GM10266 (cell line): ENCODE results near the gene RBL2.

ENCODE experiments used
- DNase-seq: peaks from one replicate; pipeline ENCODE4 v3.0.0; 2012; ENCODE audit errors: extremely low spot score
- CTCF ChIP-seq: IDR thresholded peaks from 2 replicates; pipeline ENCODE4 v1.5.1; 2012; ENCODE audit warnings: mild to moderate bottlenecking, low read depth; ENCODE audit not compliant: control insufficient read depth, insufficient read depth; ENCODE audit errors: missing control alignments

Gene RBL2

GRCh38 chr16:53498984-53499383 is 64.7 kb downstream of the RBL2 start:
- no peak for TF ChIP-seq CTCF
- no peak for DNase-seq

- no peak for TF ChIP-seq CTCF
- no peak for DNase-seq
Observed at GRCh38 chr16:53501216-53501859, 67.1 kb downstream of the RBL2 start.

- peak; percentile 62 for DNase-seq
- TF ChIP-seq CTCF: no peak
Observed at GRCh38 chr16:53502331-53503269, 68.3 kb downstream of the RBL2 start, which contains the start of gene AKTIP. Gene AKTIP, minus strand, starts transcription at chr16:53503209. Its CDS starts 2,950 bp downstream, at chr16:53500259.

- no peak for TF ChIP-seq CTCF
- DNase-seq: peak; percentile 98
Observed at GRCh38 chr16:53503270-53503923, 69.1 kb downstream of the RBL2 start.

GRCh38 chr16:53503991-53504663 is 69.9 kb downstream of the RBL2 start:
- DNase-seq: peak; percentile 15
- TF ChIP-seq CTCF: no peak

GRCh38 chr16:53504665-53505064 is 70.4 kb downstream of the RBL2 start:
- DNase-seq: no peak
- no peak for TF ChIP-seq CTCF
